Measurements from ENCODE around the gene CTNNBL1.
A peak's percentile ranks its signal among the peaks of the same experiment; 100 is the strongest.

The CTNNBL1 gene

DNA sequence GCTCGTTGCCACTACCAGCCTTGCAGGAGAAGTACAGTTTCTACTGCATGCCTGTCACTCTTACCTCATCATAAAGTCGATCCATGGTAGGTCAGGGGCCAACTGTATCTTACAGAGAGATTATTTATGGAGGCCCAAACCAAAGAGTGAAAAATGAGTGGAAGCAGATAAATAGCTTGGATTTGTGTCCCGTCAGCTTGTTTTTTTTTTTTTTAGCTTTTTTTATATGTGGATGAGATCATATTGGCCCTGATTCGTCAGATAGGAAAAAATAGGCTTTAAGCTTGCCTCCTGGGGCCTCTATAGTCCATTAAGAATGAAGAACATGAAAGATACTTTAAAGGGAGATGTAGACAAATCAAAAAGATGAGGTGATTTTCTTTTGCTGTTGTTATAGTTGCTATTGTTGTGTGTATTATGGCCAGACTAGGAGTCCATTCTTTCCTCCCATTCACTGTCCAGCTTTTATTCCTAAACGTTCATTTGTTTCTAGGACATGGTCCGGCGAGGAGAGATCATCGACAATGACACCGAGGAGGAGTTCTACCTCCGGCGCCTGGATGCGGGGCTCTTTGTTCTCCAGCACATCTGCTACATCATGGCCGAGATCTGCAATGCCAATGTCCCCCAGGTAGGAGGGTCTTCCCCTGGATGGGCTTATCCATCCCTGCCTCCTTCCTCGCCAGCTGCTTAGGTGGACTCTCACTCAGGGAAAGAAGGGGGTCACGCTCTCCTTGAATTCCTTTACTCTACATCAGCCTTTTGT, 165.8 kb downstream of the CTNNBL1 start:
- DNase-seq: no peak

DNA sequence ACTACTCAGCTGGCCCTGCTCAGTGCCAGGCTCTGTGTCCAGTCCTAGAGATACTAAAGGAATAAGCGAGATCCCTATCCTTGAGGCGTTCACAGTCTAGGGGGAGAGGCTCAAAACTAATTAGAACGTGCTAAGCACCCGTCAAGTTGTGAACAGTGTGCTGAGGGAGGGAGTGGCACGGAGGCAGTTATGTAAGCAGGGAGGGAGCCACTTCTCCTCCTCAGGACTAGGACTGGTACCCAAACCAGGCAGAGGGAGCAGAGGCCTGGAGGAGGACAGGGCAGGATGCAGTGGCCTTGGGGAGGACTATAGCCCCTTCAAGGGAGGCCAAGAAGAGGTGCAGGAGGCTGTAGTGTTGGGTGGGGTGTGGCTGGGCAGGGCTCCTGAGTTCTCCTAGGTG, 169.5 kb downstream of the CTNNBL1 start:
- no peak for DNase-seq

DNA sequence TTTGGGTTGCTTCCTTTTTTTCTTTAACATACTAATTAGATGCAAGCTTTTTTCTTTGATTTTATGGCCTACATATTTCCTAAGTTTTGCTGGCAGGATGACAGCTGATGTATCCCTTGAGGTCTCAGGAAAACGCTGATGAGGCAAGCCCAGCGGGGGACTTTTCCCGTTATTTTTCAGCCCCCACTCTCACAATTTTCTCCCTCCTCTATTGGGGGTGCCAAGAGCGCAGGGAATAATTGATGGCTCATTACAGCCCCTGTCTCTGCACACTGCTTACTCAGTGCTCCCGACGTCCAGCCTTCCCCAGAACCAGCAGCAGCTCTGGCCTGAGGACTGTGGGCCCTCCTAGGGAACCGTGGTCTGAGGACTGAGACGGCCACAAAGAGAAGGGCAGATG, 170.5 kb downstream of the CTNNBL1 start:
- no peak for DNase-seq

DNA sequence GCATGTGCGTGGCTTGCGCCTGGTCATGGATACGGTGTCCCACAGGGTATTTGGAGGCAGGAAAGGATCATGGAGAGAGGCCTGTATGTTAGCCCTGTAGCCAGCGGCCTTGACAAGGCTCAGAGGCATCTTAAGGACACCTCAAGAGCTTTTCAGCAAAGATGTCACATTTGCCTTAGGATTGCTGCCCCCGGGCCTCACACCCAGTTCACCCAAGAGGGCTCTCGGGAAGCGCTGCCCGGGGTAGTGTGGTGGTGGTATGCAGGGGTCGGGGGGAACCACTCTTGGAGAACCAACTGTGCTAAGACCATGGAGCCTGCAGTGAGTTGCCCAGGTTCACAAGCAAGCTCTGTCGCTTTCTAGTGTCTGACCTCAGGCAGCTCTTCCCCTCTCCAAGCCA, 172.2 kb downstream of the CTNNBL1 start:
- no peak for DNase-seq

DNA sequence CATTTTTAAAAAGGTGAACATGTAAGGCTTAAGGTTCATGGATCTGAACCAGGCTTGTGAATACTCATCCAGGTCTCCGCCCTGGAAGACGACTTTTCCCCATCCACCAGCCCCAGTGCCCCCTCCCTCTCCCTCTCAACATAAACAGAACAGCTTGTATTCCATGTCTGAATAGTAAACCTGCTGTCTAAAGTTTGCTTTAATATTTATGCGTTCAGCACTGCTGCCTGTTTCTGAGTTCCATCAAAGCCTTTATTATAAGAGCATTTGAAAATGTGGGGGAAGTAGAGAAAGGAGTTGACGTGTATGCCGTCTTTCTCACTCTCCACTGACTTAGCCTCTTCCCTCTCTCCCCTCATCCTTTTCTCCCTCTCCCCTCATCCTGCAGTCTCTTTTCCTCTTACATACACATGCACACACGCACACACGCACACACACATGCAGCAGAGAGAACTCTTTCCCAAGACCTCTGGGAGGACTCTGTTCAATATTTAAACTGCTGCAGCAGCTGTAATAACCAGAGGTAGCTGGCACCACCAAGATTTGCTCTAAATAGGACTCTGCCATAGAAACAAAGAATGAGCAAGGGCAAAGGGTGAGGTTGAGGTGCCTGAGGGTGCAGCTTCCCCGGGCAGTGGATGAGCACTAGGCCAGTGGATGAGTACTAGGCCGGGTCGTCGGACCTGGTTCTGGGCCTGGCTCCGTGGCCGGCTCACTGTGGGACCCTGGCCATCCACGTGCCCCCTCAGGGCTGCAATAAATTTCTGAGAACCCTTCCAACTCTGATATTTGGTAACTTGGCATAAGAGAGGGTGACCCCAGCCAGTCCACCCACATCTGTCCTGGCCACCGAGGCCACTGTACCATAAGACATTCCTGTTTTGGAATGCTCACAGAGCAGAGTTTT, 173.7 kb downstream of the CTNNBL1 start:
- DNase-seq: no peak

DNA sequence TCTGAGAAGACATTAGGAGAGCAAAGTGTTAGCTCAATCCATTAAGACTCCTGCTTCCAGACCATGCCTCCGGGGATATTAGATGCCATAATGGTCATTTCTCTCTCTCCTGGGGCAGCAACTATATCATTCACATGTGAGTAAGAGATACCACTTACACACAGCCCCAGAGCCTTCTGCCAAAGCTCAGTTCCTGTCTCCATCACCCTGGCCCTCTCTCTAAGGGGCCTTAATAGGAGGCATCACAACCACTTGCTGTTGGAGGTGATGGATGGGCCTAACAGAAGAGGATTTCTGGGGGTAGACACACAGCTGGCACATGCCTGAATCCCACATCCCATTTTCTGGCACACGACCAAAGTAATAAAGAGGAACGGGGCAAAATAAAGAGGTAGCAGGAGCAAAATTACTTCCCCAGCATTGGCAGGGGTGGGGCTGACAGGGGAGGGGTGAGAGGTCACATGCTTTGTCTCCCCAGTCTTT, 175.1 kb downstream of the CTNNBL1 start:
- peak; percentile 49 to 69 for DNase-seq

DNA sequence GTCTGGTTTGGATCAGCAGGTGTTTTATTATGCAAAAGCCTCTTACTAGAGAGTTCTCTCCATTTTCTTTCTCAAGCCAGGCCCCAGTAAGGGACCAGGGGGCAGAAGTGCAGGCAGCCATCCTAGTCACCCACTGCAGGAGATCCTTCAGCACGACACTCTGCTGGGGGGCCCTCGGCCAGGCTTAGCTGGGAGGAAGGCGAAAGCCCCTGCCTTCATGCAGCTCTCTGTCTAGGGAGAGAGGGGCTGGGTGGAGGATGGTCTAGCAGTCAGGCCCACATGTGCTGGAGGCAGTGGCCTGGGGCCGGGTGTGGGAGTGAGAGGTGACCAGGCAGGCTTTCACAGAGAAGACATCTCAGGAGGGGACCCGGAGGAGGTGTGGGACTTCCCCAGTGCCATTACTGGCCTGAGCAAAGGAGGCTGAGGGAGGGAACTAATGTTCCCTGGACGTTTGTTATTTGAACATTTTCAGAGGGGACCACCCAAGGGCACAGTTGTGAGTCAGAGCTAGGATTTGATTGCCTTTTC, 175.6 kb downstream of the CTNNBL1 start:
- DNase-seq: no peak

DNA sequence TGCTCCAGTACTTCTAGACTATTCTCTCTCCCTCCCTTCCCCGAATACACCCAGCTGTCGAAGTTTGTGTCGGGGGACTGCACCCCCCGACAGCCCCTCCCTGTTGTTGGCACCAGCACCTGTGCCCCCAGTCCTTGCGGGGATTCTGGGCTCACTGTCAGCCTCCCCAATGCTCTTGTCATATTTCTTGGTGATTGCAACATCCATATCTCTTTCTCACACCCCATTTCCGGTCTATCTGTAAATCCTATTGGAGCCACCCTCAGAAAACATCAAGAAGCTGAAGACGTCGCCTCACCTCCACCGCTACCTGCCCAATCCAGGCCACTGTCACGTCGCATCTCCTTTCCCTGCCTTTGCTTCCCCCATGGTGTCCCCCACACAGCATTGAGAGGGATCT, 176.5 kb downstream of the CTNNBL1 start:
- no peak for DNase-seq

DNA sequence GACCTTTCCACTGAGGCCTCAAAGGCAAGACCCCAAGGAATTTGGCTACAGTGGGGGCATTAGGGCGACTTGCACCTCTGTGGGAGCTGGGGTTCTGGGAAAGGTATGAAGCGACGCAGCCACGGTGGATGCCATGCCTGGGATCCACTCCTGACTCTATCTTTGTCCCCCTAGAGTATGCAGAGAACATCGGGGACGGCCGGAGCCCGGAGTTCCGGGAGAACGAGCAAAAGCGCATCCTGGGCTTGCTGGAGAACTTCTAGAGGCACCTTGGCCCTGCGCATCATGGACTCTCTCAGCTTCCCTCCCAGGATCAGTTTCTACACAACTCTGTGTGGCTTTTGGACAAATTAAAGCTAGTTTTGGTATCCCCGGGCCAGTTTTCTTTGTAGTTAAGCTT, 177.9 kb downstream of the CTNNBL1 start:
- DNase-seq: no peak

DNA sequence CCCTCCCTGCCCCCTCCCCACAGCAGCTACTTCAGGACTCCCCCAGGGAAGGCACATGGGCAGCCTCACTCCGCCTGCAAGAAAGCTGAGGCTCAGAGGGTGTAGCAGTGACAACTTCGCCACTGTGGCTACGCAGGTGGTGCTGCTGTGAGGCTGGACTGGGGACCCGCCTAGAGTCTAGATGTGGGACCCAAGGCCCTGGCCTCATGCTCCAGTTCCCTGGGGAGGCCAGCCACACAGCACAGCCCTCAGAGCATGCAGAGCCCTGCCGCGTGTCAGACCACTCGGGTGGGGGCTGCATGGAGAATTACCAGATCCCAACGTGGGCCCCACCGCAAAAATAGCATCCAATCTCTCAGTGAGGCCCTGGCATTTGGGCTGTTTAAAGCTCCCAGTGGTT, 178.3 kb downstream of the CTNNBL1 start:
- DNase-seq: no peak

DNA sequence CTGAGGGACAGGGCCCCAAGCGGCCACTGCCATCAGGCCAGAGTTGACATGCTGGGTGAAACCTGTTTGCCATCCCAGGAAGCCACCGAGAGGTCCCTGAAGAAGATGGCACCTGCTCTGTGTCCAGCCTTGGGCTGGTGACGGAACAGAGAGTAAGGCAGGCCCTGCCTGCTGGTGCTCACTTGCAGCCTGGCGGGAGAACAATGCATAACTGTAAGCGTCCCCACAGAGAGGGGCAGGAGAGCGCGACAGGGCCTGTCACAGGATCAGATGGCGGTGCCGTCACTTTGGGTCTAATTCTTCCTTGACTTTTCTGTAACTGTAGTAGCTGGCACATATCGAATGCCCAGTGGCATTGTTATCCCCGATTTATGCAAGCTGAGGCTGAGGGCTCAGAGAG, 180.1 kb downstream of the CTNNBL1 start:
- DNase-seq: no peak

DNA sequence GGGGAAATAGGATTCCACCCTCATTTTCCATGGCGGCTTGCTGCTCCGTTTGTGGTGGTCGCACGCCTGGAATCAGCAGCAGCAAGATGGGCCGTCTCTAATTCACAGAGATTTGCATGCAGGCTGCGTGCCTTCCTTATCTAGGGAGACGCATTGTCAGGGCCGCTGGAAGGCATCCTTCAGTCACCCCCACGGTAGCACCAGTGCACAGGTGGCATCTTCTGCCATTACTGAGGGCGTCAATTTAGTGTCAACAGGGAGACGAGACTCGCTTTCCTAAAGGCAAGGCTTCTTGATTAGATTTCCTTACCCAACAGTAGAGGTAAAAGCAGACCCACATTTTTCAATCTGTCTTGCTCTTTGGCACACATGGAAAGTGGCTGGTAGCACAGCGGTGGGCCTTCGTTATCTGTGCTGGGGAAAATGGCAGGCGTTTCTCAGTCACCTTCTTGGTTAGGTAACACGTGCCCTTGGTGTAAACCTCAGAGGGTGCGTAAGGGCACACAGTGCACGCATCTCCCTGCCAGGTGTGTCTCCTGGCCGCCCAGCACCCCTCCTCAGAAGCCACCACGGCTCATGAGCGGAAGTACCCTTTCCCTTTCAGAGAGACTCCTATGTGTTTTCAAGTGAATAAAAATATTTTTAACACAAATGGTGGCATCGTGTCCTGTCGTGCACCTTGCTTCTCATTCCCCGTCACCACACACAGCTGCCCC, 181.8 kb downstream of the CTNNBL1 start:
- no peak for DNase-seq

DNA sequence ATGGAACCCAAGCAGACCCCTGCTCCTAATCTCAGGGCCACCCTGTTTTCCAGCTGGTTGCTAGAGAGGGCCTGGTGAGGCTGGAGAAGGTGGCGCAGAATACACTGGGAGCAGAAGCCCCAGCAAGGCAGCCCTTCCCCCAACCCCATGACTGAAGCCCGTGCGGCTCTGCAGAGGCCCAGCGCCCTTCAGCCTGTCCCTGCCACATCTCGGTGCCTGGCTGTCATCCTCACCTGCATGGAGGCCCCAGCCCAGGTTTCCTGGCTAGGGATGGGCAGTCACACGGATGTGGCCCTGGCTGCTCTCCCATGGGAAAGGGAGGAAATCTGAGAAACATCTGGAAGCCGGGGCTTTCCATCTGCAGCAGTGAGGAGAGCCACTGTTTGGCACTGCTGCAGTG, 183.0 kb downstream of the CTNNBL1 start:
- no peak for DNase-seq

DNA sequence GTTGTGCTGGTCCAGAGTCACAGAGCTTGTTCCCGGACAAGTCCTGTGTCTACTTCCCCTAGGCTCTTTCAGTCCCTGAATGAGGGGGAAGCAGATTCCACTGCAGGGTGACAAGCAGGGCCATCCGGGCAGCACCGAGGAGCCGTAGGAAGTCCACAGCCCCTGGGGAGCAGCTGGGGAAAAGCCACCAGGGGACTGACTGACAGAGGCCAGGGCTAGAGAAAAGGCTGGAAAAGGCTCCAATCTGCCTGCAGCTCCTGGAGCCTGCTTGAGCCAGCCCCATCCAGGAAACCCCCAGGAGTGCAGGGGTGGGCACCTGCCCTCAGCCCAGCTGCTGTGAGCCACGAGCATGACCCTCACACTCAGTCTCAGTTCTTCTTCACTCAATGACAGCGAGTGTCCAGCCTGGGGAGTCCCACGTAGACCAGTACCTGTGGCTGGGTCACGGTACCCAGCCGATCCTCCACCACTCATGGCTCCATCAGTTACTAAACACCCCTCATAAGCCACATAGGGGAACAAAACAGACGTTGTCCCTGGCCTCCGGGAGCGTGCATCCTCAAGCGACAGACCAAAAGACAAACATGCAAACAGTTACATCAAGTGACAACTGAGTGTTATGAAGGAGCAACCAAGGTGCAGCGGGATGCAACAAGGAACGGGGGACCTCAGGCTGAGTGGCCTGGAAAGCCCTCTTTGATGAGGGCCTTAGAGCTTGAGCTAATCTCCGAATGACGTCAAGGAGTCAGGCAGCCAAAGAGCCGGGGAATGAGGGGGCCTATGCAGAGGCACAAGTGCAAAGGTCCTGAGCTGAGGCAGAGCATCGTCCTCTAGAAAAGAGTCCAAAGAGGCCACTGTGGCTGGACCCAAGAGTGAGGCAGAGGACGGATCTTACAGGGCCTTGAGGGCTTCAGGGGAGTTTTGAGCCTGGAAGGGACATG, 184.3 kb downstream of the CTNNBL1 start:
- DNase-seq: no peak

DNA sequence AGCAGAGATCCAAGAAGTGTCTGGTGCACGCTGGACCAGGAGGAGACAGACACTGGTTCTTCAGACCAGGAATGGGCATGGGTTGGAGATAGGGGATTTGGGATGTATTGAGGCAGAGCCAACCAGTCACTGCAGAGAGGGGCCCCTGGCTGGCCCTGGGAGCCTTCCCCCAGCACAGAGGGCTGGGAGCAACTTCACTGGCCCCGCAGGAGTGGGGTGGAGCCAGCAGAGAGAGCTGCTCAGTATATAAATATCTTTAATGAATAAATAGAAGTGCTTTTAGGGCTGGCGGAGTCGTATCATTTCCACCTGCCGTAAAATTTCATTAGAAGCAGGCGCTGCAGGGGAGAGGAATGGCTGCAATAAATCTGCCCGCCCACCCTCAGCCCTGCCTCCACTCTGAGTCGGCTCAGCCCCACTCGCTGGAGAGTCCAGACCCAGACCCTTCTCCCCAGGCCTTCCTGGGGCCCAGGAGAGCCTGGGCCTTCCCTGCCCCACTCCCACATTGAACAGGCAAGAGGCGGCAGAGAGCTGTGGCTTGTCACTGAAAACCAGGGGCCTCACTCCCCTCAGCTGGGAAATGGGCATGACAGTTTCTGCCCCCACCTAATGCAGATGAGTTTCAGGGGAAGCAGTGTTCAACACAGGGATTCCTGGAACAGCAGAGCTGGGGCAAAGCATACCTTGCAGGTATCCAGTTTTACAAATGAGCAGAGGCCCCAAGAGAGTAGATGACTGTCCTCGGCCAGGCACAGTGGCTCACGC, 185.2 kb downstream of the CTNNBL1 start:
- DNase-seq: peak; percentile 45 to 58

DNA sequence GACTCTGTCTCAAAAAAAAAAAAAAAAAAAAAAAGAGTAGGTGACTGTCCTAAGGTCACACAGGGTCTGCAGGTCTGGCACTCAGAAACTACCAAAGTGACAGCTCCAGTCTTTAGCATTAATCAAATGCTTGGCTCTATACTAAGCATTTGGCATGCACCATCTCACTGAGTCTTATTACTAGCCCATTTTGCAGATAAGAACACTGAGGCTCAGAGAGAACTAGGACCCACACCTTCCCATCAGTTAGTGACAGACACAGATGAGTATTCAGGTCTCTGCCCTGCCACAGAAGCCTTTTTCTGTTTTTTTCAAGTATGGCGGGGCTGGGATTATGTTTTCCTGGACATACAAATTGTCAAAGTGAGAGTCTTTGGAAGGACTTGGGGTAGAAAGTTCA, 186.0 kb downstream of the CTNNBL1 start:
- DNase-seq: no peak

DNA sequence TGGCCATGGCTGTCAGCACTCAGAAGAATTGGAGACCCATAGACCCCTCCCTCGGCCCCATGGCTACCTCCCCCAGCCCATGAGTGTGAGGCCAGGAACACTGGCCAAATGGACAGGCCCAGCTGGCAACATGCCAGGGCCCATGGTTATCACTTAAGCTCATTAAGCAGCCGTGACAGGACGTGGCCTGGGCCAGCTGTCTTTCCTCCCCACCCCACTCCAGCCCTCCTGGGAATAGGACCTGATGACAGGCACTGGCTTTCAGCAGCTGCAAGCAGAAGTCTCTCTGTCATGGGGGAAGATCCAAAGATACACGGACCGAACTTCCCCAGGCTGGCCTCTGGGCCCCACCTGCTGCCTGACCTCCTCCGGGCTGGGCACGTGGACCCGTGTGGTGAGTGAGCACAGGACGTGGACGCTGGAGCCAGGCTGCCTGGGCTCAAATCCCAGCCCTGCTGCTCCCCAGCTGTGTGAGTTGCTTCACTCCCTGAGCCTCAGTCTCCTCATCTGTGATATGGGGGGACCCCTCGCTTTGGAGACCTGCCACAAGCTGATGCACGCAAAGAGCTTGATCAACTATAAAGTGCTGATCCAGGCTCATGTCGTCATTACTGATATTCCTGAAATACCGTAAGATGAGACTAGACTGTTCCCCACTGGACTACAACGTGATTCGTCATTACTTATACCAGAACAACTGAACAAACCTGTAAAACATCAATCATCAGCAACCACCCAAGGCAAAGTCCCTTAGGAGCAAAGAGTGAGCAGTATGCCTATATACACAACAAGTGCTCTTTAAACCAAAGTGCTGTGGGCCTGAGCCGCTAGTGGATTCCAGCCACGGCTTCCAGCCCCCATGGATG, 187.1 kb downstream of the CTNNBL1 start:
- DNase-seq: peak; percentile 72 to 81

DNA sequence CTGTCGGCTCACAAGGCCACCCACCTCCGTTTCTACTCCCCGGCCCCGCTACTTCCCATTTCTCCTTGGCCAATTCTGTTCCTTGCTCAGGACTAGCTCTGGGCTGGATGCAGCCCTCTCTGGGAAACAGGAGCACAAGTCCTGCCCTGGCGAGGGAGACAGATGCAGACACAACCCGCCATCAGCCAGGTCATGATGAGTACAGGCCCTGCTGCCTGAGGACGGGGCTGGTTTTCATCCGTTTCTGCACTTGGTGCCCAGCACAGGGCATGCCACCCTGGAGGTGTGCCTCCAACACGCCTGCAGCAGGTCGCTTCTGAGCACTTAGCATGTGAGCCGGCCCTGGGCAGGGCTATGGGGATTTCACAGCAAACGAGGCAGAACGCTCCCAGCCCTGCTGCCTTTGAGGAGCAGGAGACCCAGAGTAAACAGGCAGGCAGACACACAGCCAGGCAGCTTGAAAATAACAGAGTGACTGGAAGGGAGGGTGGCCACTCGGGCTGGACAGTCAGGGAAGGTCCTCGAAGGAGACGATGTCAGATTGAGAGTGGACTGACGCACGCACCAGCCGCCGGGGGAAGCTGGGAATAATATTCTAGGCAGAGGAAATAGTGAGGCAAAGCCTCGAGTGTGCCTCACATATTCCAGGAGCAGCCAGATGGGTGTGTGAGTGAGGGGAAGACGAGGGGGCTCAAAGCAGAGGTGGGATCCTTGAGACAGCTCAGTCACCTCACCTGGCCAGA, 187.9 kb downstream of the CTNNBL1 start:
- DNase-seq: peak; percentile 77 to 83

DNA sequence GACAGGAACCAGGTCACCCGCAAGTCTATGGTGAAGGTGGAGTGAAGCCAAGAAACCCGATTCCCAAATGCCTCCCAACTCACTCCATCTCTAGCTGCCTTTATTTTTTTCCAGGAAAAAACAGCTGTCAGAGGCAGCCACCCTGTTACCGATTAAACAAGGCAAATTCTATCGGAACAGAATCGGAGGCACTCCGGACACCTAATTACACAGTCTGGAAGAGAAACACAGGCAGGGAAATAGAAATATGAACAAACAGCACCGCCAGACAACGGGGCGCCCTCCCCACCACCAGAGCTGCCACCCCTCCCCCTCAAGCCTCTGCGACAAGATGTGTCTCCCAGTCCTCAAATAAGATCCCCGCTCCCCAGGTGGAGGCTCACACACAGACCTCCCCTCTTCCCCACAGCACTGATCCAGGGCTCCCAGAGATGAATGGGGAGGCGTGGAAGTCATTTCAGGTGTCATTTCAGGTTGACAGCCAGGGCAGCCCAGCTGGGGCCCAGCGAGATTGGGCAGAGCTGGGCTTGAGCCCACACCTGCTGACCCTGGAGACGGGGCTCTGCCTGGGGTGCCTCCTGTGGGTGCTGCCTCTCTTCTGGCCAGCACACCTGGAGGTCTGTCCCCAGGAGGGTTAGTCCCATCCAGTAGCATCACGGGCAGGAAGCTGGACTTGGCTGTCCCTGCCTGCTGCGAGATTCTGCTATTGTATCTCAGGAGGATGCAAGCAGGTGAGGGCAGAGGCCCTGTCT, 189.3 kb downstream of the CTNNBL1 start:
- DNase-seq: no peak

All from NCI-H187 (cell line).